Heart left ventricle (tissue), 16 donors: ENCODE data around the gene HNRNPA2B1. TPM values are rescaled to one million over a fixed set of nuclear protein-coding genes. Genes with fewer than 3 reads are reported as not detected.

ENCODE experiments used
- ATAC-seq, 4 donors: fragments of 200-7000 bp; cut with Tn5 transposase; one replicate each; pipeline ENCODE4 v1.9.1; 2020 to 2022; ENCODE audit warnings: moderate library complexity in 4 of 4, mild to moderate bottlenecking in 3 of 4, moderate number of reproducible peaks in 1 of 4
- DNase-seq, 5 donors: peaks; one replicate each; pipeline ENCODE4 v3.0.0-alpha.2; 2020
- H3K27ac ChIP-seq, 12 donors: fragments of 200-600 bp; sonication (generic) in 4 of 12; one replicate each; pipeline versions ENCODE4 v1.5.0 to v1.8.0; 2016 to 2022; ENCODE audit warnings: mild to moderate bottlenecking in 2 of 12
- H3K27me3 ChIP-seq, 9 donors: fragments of 200-600 bp; sonication (generic) in 2 of 9; one replicate each; pipeline versions ENCODE4 v1.5.1 to v1.8.0; 2016 to 2022; ENCODE audit warnings: mild to moderate bottlenecking in 3 of 9
- H3K36me3 ChIP-seq, 9 donors: fragments of 200-600 bp; sonication (generic) in 2 of 9; one replicate each; pipeline versions ENCODE4 v1.5.0 to v1.8.0; 2018 to 2022; ENCODE audit warnings: mild to moderate bottlenecking in 2 of 9
- H3K4me1 ChIP-seq, 12 donors: fragments of 200-600 bp; sonication (generic) in 4 of 12; one replicate each; pipeline versions ENCODE4 v1.5.0 to v1.8.0; 2016 to 2022; ENCODE audit warnings: mild to moderate bottlenecking in 3 of 12
- H3K4me3 ChIP-seq, 12 donors: fragments of 200-600 bp; sonication (generic) in 4 of 12; one replicate each; pipeline versions ENCODE4 v1.5.0 to v1.8.0; 2017 to 2022; ENCODE audit warnings: mild to moderate bottlenecking in 9 of 12, moderate library complexity in 4 of 12
- H3K9me3 ChIP-seq, 12 donors: fragments of 200-600 bp; sonication (generic) in 4 of 12; one replicate each; pipeline versions ENCODE4 v1.5.0 to v1.8.0; 2016 to 2022; ENCODE audit warnings: mild to moderate bottlenecking in 1 of 12
- CTCF ChIP-seq, 12 donors: fragments of 200-600 bp; sonication (generic) in 4 of 12; IDR thresholded peaks; one replicate each; pipeline versions ENCODE4 v1.5.0 to v1.8.0; 2018 to 2022; ENCODE audit warnings: antibody characterized with exemption in 12 of 12, mild to moderate bottlenecking in 5 of 12
- POLR2A ChIP-seq, 2 donors: fragments of 450-650 bp; IDR thresholded peaks; one replicate each; pipeline ENCODE4 v1.6.1; 2017; ENCODE audit warnings: antibody characterized with exemption in 2 of 2, mild to moderate bottlenecking in 2 of 2, moderate library complexity in 2 of 2
- WGBS, 4 donors: extraction: QIAGEN DNeasy Blood & Tissue Kit in 2 of 4; methylation state at CpG; one replicate each; pipeline versions ENCODE4 v1.1.5 to v1.1.7; 2013 to 2018; 5-methylcytosine and 5-hydroxymethylcytosine counted together
- intact Hi-C, 10 donors: fragments of 100-400 bp; cut with DNase I; formaldehyde crosslinking; loops; one replicate each; pipeline versions ENCODE4 v1.11.1 to v1.14.2; 2022
- polyA plus RNA-seq, 2 donors: library from polyadenylated mRNA; stranded (reverse); fragments of 200-250 nt; gene quantifications; one replicate each; pipeline ENCODE4 v1.2.3, GENCODE V29; 2013
- total RNA-seq, 9 donors: library from RNA; depleted of rRNA in 2 of 9; stranded (reverse); fragments of >200 nt in 2 of 9; fragmentation: NEBNext Ultra II Directional in 3 of 9; extraction: Animal tissue kit (Norgen Biotek cat#: 25700) in 3 of 9; gene quantifications; one replicate each; pipeline versions ENCODE4 v1.1.0 to v1.2.4, GENCODE V29; 2016 to 2023
- donor health status: ischemic (EF 13 %, LVEDD 7.1; RV severe dilation, severe dysfunction).
- donor health status: healthy with polysubstance abuse.
- donor health status: DM: no; HTN: yes; CAD: no.
- donor health status: DM: no; HTN: no; CAD: no.
- donor health status: ischemic (EF 25% LVEDD 6.9; RV normal size, moderate dysfunction).
- donor health status: ischemic (EF 25% LVEDD 5.7; RV mildly dilated, moderate dysfunction).
- donor health status: healthy.
- donor health status: DM: yes; HTN: yes; CAD: no.
- donor health status: ischemic (EF 35%, LVEDD 5.7; RV mildly dilated, moderate dysfunction).
- donor health status: nonischemic (EF 11% LVEDD 7.7; RV severe dilation, severe dysfunction).
- donor health status: DM: yes; HTN: yes; CAD: no.
- donor health status: PGD.
- donor health status: ischemic (EF 29% LVEDD 5.4; RV normal size, mild dysfunction).
- donor health status: nonischemic (EF 23%, LVEDD 6.1; RV moderate dilation, normal function).

The HNRNPA2B1 gene
- total and polyA plus RNA-seq, 11 donors: 142 to 732 (median 378) TPM

- TF ChIP-seq CTCF (IDR thresholded peaks at IDR 0.05) (no peak), POLR2A (IDR thresholded peaks at IDR 0.05) (no peak)
- Histone ChIP-seq H3K4me1 (no peaks in the 10 kb centered on the region), H3K9me3 (no peaks in the 10 kb centered on the region), H3K27ac (no peak overlapping the region), H3K27me3 (no peaks in the 10 kb centered on the region), H3K4me3 (no peak overlapping the region), H3K36me3 (peaks cover 0 to 29% (median 21%) of the 10 kb centered on the region in 9 donors)
- ATAC-seq: no peak
- no peak for DNase-seq
- WGBS, 4 donors: 75 to 85% (median 83%) methylated on average over 2 of the region's 2 CpGs
- intact Hi-C loops: no loop called here
Measured at GRCh38 chr7:26216049-26216448, 15.5 kb upstream of the HNRNPA2B1 start.

DNA sequence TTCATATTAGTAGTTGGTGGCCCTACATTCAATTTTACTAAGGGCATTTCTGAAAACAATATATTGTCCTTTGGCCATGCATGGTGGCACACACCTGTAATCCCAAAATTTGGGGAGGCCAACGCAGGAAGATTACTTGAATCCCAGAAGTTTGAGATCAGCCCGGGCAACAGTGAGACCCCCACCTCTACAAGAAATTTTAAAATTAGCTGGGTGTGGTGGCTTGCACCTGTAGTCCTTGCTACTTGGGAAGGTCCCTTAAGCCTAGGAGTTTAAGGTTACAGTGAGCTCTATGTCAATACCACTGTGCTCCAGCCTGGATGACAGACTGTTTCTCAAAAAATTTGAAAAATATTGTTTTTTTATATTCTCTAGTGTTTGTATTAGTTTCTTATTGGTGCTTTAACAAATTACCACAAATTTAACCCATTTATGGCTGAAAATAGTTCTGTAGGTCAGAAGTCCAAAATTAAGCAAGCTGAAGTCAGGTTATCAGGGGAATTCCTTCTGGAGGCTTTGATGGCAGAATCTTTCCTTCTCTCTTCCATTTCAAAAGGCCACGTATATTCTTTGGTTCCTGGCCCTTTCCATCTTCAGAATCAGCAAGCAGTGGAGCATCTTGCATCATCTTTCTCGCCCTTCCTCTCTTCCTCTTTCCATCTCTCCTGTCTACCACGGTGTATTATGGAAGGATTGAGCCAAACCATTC is 13.4 kb upstream of the HNRNPA2B1 start:
- TF ChIP-seq CTCF (IDR thresholded peaks at IDR 0.05) (no peak), POLR2A (IDR thresholded peaks at IDR 0.05) (no peak)
- H3K4me1 ChIP-seq: peaks cover 0 to 5% (median 0%) of the 10 kb centered on the region in 12 donors
- WGBS, 4 donors: 82 to 89% (median 86%) methylated on average over 5 of the region's 5 CpGs
- no peaks in the 10 kb centered on the region for H3K27me3 ChIP-seq
- no peak for ATAC-seq
- no peak for DNase-seq
- H3K27ac ChIP-seq: no peak overlapping the region
- intact Hi-C loops: no loop called here
- H3K36me3 ChIP-seq: peaks cover 0 to 50% (median 42%) of the 10 kb centered on the region in 9 donors
- H3K4me3 ChIP-seq: no peak overlapping the region
- no peaks in the 10 kb centered on the region for H3K9me3 ChIP-seq

DNA sequence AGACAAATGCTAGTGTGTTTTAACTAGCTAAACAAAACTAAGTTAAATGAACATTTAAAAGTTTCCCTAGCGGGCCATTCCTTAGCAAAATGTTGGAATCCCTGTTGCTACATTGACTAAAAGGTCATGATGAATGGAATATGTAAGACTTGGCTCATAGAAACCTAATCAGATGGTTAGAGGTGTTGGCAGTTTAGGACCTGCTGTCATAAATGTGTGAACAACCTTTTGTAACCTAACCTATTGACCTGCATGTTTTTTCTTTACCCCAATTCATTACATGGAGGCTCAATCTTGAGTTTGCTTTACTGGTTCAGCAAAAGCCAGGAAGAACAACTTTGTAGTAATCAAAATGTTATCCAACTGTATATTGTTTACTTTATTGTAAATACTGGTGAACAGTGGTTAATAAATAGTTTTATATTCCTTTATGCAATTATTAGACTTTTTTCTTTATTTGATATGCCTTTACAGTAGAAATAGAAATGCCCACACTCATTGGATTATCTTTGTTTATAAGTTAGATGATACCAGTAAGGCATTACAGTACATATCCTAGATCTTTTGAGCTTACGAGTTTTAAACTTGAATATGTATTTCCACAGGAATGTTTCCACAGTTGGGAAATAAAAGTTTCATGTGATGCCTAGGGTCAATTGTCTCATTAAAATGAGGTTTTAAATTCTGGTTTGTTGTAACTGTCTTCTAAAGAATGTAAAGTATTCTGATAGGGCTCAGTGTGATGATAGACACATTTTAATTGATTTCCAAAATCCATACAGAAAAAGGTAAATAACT is 12.6 kb upstream of the HNRNPA2B1 start:
- Histone ChIP-seq H3K27me3 (no peaks in the 10 kb centered on the region), H3K9me3 (no peaks in the 10 kb centered on the region), H3K4me1 (peaks cover 0 to 7% (median 0%) of the 10 kb centered on the region in 12 donors), H3K4me3 (no peak overlapping the region), H3K27ac (no peak overlapping the region), H3K36me3 (peaks cover 2 to 58% (median 50%) of the 10 kb centered on the region in 9 donors)
- DNase-seq (no peak), ATAC-seq (no peak)
- TF ChIP-seq POLR2A (IDR thresholded peaks at IDR 0.05) (no peak), CTCF (IDR thresholded peaks at IDR 0.05) (no peak)
- intact Hi-C loops: no loop called here
- 94 to 96% (median 96%) methylated on average over 2 of the region's 2 CpGs for WGBS, 4 donors

DNA sequence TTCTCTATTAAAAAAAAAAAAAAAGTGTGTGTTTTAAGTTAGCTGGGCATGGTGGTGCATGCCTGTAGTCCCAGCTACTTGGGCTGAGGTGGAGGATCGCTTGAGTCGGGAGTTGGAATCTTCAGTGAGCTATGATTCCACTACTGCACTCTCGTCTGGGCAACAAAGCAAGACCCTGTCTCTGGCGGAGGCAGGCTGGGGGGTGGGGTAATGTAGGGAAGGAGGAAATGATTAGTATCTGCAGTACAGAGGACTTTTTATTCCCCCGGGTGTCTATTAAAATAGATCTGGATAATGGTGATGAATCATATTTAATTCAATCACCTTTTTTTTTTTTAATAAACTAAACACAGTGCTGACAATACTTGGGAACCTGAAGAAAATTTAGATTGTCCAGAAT is 7.5 kb upstream of the HNRNPA2B1 start:
- peaks cover 0 to 40% (median 20%) of the 10 kb centered on the region in 12 donors for H3K4me1 ChIP-seq
- no peak overlapping the region for H3K27ac ChIP-seq
- H3K27me3 ChIP-seq: no peaks in the 10 kb centered on the region
- H3K36me3 ChIP-seq: peaks cover 2 to 81% (median 76%) of the 10 kb centered on the region in 9 donors
- no peak for DNase-seq
- no peaks in the 10 kb centered on the region for H3K9me3 ChIP-seq
- TF ChIP-seq POLR2A (IDR thresholded peaks at IDR 0.05) (no peak), CTCF (IDR thresholded peaks at IDR 0.05) (no peak)
- intact Hi-C loops: loop anchor here in 5 of 10 donors (10.0 kb wide), 3 partner anchors 157 to 1083 kb away; partner anchors contain the start of gene CYCS (in 1 of the 5)
- 61 to 73% (median 64%) methylated on average over 5 of the region's 5 CpGs for WGBS, 4 donors
- no peak overlapping the region for H3K4me3 ChIP-seq
- no peak for ATAC-seq
